Spinal cord (tissue), 10 donors: ENCODE data around the gene SRSF2. TPM values are rescaled to one million over a fixed set of nuclear protein-coding genes. Genes with fewer than 3 reads are reported as not detected.
"Not testable (repeated sequence)": the region's sequence is repeated elsewhere in the genome, so short reads cannot be mapped to it uniquely, and the experiment has no call there.

Experiments used
- DNase-seq, 6 donors: peaks; one replicate each; pipeline versions ENCODE4 v3.0.0 to v3.0.0-alpha.2; 2013 to 2015; ENCODE audit warnings: low spot score in 6 of 6, low read depth in 4 of 6
- H3K27ac ChIP-seq: one replicate; pipeline ENCODE4 v1.5.1; 2013; ENCODE audit warnings: low read depth, low read length, control low read depth
- H3K27me3 ChIP-seq: one replicate; pipeline ENCODE4 v1.6.1; 2013; ENCODE audit warnings: low read length; ENCODE audit not compliant: control insufficient read depth, insufficient read depth
- H3K36me3 ChIP-seq: one replicate; pipeline ENCODE4 v1.6.1; 2013; ENCODE audit warnings: low read length; ENCODE audit not compliant: control insufficient read depth, insufficient read depth
- H3K4me1 ChIP-seq: one replicate; pipeline ENCODE4 v1.6.1; 2013; ENCODE audit warnings: low read length; ENCODE audit not compliant: control insufficient read depth, insufficient read depth
- H3K4me3 ChIP-seq: one replicate; pipeline ENCODE4 v1.5.1; 2013; ENCODE audit warnings: low read depth, low read length, control low read depth
- H3K9me3 ChIP-seq: one replicate; pipeline ENCODE4 v1.6.1; 2013; ENCODE audit warnings: low read length; ENCODE audit not compliant: control insufficient read depth, insufficient read depth
- WGBS: methylation state at CpG from one replicate; pipeline ENCODE4 v1.1.5; 2013; ENCODE audit warnings: missing lambda C conversion rate; ENCODE audit not compliant: insufficient coverage; 5-methylcytosine and 5-hydroxymethylcytosine counted together
- polyA plus RNA-seq, 2 donors: library from polyadenylated mRNA; unstranded; fragments of 120-200 nt; gene quantifications; one replicate each; pipeline ENCODE4 v1.2.1, GENCODE V29; 2013; ENCODE audit not compliant: insufficient read length in 2 of 2
- total RNA-seq, 2 donors: library from RNA; depleted of rRNA in 1 of 2; stranded (reverse); fragments of 120-200 nt in 1 of 2; fragments of >200 nt in 1 of 2; gene quantifications; one replicate each; pipeline versions ENCODE4 v1.2.3 to v1.2.4, GENCODE V29; 2013 to 2014
- donor health status: healthy.

SRSF2 gene
- total and polyA plus RNA-seq, 4 donors = 78.3 to 268 (median 213) TPM

GRCh38 chr17:76722977-76723376, 14.2 kb downstream of the SRSF2 start:
- DNase-seq, H3K9me3 ChIP-seq, H3K27ac ChIP-seq, H3K4me3 ChIP-seq, H3K27me3 ChIP-seq: not testable (repeated sequence)
- 98% methylated on average over 5 of the region's 8 CpGs for WGBS
- H3K4me1 ChIP-seq = peaks cover 25% of the 10 kb centered on the region
- peaks cover 67% of the 10 kb centered on the region for H3K36me3 ChIP-seq

GRCh38 chr17:76722279-76722678, 14.9 kb downstream of the SRSF2 start:
- WGBS = 86% methylated on average over 3 of the region's 8 CpGs
- peaks cover 18% of the 10 kb centered on the region for H3K4me1 ChIP-seq
- no peaks in the 10 kb centered on the region for H3K27me3 ChIP-seq
- no peaks in the 10 kb centered on the region for H3K9me3 ChIP-seq
- no peak for DNase-seq
- H3K36me3 ChIP-seq = peaks cover 74% of the 10 kb centered on the region
- no peak overlapping the region for H3K4me3 ChIP-seq
- H3K27ac ChIP-seq = no peak overlapping the region

GRCh38 chr17:76721463-76721862, 15.7 kb downstream of the SRSF2 start:
- no peak overlapping the region for H3K4me3 ChIP-seq
- 91% methylated on average over 8 of the region's 10 CpGs for WGBS
- no peaks in the 10 kb centered on the region for H3K27me3 ChIP-seq
- H3K9me3 ChIP-seq = no peaks in the 10 kb centered on the region
- peaks cover 15% of the 10 kb centered on the region for H3K4me1 ChIP-seq
- DNase-seq = no peak
- H3K27ac ChIP-seq = no peak overlapping the region
- peaks cover 82% of the 10 kb centered on the region for H3K36me3 ChIP-seq

- H3K27me3 ChIP-seq = no peaks in the 10 kb centered on the region
- H3K4me1 ChIP-seq = peaks cover 15% of the 10 kb centered on the region
- no peak for DNase-seq
- H3K4me3 ChIP-seq = no peak overlapping the region
- no peaks in the 10 kb centered on the region for H3K9me3 ChIP-seq
- H3K36me3 ChIP-seq = peaks cover 87% of the 10 kb centered on the region
- 85% methylated on average over 4 of the region's 9 CpGs for WGBS
- H3K27ac ChIP-seq = no peak overlapping the region
Observed at GRCh38 chr17:76720941-76721340, 16.2 kb downstream of the SRSF2 start.

- H3K36me3 ChIP-seq = peaks cover 93% of the 10 kb centered on the region
- H3K4me3 ChIP-seq = no peak overlapping the region
- DNase-seq = no peak
- H3K27ac ChIP-seq = no peak overlapping the region
- no peaks in the 10 kb centered on the region for H3K9me3 ChIP-seq
- 95% methylated on average over 6 of the region's 9 CpGs for whole genome bisulfite sequencing
- H3K27me3 ChIP-seq = no peaks in the 10 kb centered on the region
- peaks cover 8% of the 10 kb centered on the region for H3K4me1 ChIP-seq
Observed at GRCh38 chr17:76720211-76720610, 16.9 kb downstream of the SRSF2 start.

- WGBS = 93% methylated on average over 16 of the region's 16 CpGs
- no peak for DNase-seq
- H3K9me3 ChIP-seq = no peaks in the 10 kb centered on the region
- no peak overlapping the region for H3K27ac ChIP-seq
- no peak overlapping the region for H3K4me3 ChIP-seq
- H3K4me1 ChIP-seq = no peaks in the 10 kb centered on the region
- H3K36me3 ChIP-seq = peaks cover 85% of the 10 kb centered on the region
- no peaks in the 10 kb centered on the region for H3K27me3 ChIP-seq
Observed at GRCh38 chr17:76718516-76718915, 18.6 kb downstream of the SRSF2 start.

GRCh38 chr17:76716839-76717215, 20.3 kb downstream of the SRSF2 start:
- Histone ChIP-seq H3K27ac (no peak overlapping the region), H3K4me1 (no peaks in the 10 kb centered on the region), H3K36me3 (peaks cover 78% of the 10 kb centered on the region), H3K4me3 (no peak overlapping the region), H3K9me3 (no peaks in the 10 kb centered on the region), H3K27me3 (no peaks in the 10 kb centered on the region)
- WGBS = no CpG with 5 or more reads among the region's 6 CpGs
- no peak for DNase-seq

GRCh38 chr17:76716146-76716838, 20.8 kb downstream of the SRSF2 start:
- DNase-seq = peak in 1 of 6 donors; percentile 33
- 70% methylated on average over 9 of the region's 13 CpGs for WGBS
- H3K27ac ChIP-seq = no peak overlapping the region
- H3K36me3 ChIP-seq = peaks cover 73% of the 10 kb centered on the region
- no peaks in the 10 kb centered on the region for H3K27me3 ChIP-seq
- peaks cover 3% of the 10 kb centered on the region for H3K4me1 ChIP-seq
- H3K9me3 ChIP-seq = no peaks in the 10 kb centered on the region
- H3K4me3 ChIP-seq = no peak overlapping the region

GRCh38 chr17:76715496-76715830, 21.7 kb downstream of the SRSF2 start:
- no peak overlapping the region for H3K4me3 ChIP-seq
- H3K4me1 ChIP-seq = peaks cover 7% of the 10 kb centered on the region
- no peak for DNase-seq
- no peaks in the 10 kb centered on the region for H3K9me3 ChIP-seq
- H3K36me3 ChIP-seq = peaks cover 65% of the 10 kb centered on the region
- 100% methylated on average over 2 of the region's 2 CpGs for WGBS
- H3K27ac ChIP-seq = no peak overlapping the region
- H3K27me3 ChIP-seq = no peaks in the 10 kb centered on the region

GRCh38 chr17:76714822-76715495, 22.2 kb downstream of the SRSF2 start:
- WGBS = no CpG with 5 or more reads among the region's 4 CpGs
- no peak overlapping the region for H3K4me3 ChIP-seq
- no peaks in the 10 kb centered on the region for H3K27me3 ChIP-seq
- DNase-seq = peak in 2 of 6 donors; percentile 76 to 82
- H3K4me1 ChIP-seq = peaks cover 10% of the 10 kb centered on the region
- H3K36me3 ChIP-seq = peaks cover 60% of the 10 kb centered on the region
- H3K9me3 ChIP-seq = no peaks in the 10 kb centered on the region
- H3K27ac ChIP-seq = no peak overlapping the region
